Loucy (cell line): ENCODE data around the gene DDI1.

Source experiments
- H2AFZ ChIP-seq: fragments of 200-600 bp; sonication (generic); 2 replicates; pipeline ENCODE4 v1.6.0; 2016; ENCODE audit warnings: antibody characterized with exemption, mild to moderate bottlenecking, low read length, moderate library complexity
- H3F3A ChIP-seq: fragments of 200-600 bp; 2 replicates; pipeline ENCODE4 v1.6.0; 2016; ENCODE audit warnings: antibody characterized with exemption, low read depth, mild to moderate bottlenecking
- H3K27me3 ChIP-seq: fragments of 200-600 bp; sonication (generic); 2 replicates; pipeline ENCODE4 v1.6.1; 2014; ENCODE audit warnings: low read length, mild to moderate bottlenecking; ENCODE audit not compliant: insufficient read depth, poor library complexity, severe bottlenecking
- H3K36me3 ChIP-seq: fragments of 200-600 bp; sonication (generic); 2 replicates; pipeline ENCODE4 v1.6.1; 2016; ENCODE audit warnings: low read length; ENCODE audit not compliant: insufficient read depth
- H3K4me1 ChIP-seq: fragments of 200-600 bp; sonication (generic); 2 replicates; pipeline ENCODE4 v1.5.1; 2014; ENCODE audit warnings: low read length, mild to moderate bottlenecking; ENCODE audit not compliant: insufficient read depth, poor library complexity, severe bottlenecking
- H3K4me2 ChIP-seq: fragments of 200-600 bp; sonication (generic); 2 replicates; pipeline ENCODE4 v1.6.0; 2014; ENCODE audit warnings: antibody characterized with exemption, low read length, low read depth, mild to moderate bottlenecking; ENCODE audit not compliant: poor library complexity, severe bottlenecking
- H3K4me3 ChIP-seq: fragments of 200-600 bp; sonication (generic); 2 replicates; pipeline ENCODE4 v1.5.1; 2014; ENCODE audit warnings: low read length, mild to moderate bottlenecking, mixed read lengths; ENCODE audit not compliant: poor library complexity, severe bottlenecking
- H3K79me2 ChIP-seq: fragments of 200-600 bp; sonication (generic); 2 replicates; pipeline ENCODE4 v1.6.1; 2014; ENCODE audit warnings: low read length; ENCODE audit not compliant: insufficient read depth
- H3K9ac ChIP-seq: fragments of 200-600 bp; sonication (generic); 2 replicates; pipeline ENCODE4 v1.6.0; 2014; ENCODE audit warnings: mild to moderate bottlenecking, low read depth, low read length, moderate library complexity; ENCODE audit not compliant: poor library complexity, severe bottlenecking
- H3K9me2 ChIP-seq: fragments of 200-600 bp; sonication (generic); replicated peaks from 2 replicates; pipeline ENCODE4 v1.6.1; 2016; ENCODE audit warnings: low read depth, low read length, mixed read lengths
- H3K9me3 ChIP-seq: fragments of 200-600 bp; sonication (generic); 2 replicates; pipeline ENCODE4 v1.6.1; 2014; ENCODE audit warnings: mild to moderate bottlenecking, antibody characterized with exemption, low read length, low read depth; ENCODE audit not compliant: insufficient read depth
- H4K20me1 ChIP-seq: fragments of 200-600 bp; sonication (generic); 2 replicates; pipeline ENCODE4 v1.6.0; 2014; ENCODE audit warnings: antibody characterized with exemption, low read length, mild to moderate bottlenecking; ENCODE audit not compliant: insufficient read depth, poor library complexity, severe bottlenecking
- EZH2phosphoT487 ChIP-seq: fragments of 200-600 bp; IDR thresholded peaks from 2 replicates; pipeline ENCODE4 v1.6.1; 2018; ENCODE audit warnings: antibody characterized with exemption, mild to moderate bottlenecking, moderate library complexity, borderline replicate concordance
- TF ChIP-seq, protein P1 (sequence below): fragments of 200-600 bp; sonication (generic); conservative IDR thresholded peaks from 2 replicates; pipeline ENCODE4 v1.5.1; 2014; ENCODE audit warnings: mild to moderate bottlenecking, antibody characterized with exemption, low read length

Gene DDI1

DNA sequence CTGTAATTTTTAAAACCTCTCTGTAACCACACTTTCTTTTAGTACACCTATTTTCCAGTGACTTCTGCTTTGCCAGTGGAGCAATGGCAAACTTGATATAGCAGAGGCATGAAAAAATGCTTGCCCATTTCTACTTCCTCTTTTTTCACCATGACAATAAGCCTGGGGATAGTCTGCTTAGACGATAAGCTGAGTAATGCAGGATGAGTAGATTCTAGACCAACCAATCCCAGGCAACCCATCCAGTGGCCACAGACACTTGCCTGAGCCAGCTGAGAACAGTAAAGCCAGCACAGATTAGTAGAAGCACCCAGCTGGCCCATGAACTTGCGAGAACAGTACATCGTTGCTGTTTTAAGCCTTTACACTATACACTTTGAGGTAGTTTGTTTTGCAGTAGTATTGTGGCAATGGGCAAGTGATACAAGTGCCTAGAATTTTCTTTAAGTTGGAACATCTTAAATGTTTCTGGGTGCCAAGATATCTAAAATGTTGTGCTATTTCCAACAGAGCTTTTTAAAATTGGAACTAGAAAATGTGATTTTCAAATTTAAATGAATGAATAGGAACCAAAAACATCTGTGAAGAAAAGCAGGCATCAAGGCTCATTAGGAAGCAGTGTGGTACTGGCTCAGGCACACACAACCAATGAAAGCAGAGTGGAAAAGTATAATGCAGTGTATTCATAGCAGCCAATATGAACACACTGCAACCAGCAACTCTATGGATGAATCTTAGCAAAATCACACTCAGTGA lies 37.7 kb downstream of the DDI1 start:
- no peaks in the 10 kb centered on the region for H3F3A ChIP-seq
- TF ChIP-seq EZH2phosphoT487, result no peak
- TF ChIP-seq, protein P1, sequence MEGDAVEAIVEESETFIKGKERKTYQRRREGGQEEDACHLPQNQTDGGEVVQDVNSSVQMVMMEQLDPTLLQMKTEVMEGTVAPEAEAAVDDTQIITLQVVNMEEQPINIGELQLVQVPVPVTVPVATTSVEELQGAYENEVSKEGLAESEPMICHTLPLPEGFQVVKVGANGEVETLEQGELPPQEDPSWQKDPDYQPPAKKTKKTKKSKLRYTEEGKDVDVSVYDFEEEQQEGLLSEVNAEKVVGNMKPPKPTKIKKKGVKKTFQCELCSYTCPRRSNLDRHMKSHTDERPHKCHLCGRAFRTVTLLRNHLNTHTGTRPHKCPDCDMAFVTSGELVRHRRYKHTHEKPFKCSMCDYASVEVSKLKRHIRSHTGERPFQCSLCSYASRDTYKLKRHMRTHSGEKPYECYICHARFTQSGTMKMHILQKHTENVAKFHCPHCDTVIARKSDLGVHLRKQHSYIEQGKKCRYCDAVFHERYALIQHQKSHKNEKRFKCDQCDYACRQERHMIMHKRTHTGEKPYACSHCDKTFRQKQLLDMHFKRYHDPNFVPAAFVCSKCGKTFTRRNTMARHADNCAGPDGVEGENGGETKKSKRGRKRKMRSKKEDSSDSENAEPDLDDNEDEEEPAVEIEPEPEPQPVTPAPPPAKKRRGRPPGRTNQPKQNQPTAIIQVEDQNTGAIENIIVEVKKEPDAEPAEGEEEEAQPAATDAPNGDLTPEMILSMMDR, result no peak
- no peaks in the 10 kb centered on the region for H3K79me2 ChIP-seq
- H4K20me1 ChIP-seq, result no peaks in the 10 kb centered on the region
- H3K9me2 ChIP-seq, result no peaks in the 10 kb centered on the region
- no peaks in the 10 kb centered on the region for H3K9me3 ChIP-seq
- no peak overlapping the region for H3K4me3 ChIP-seq
- no peaks in the 10 kb centered on the region for H3K36me3 ChIP-seq
- H2AFZ ChIP-seq, result 0 out of 2 replicates have a peak overlapping the region, but pooled peaks have one; percentile 5
- no peak overlapping the region for H3K9ac ChIP-seq
- no peaks in the 10 kb centered on the region for H3K4me1 ChIP-seq
- H3K4me2 ChIP-seq, result no peak overlapping the region
- H3K27me3 ChIP-seq, result no peaks in the 10 kb centered on the region

DNA sequence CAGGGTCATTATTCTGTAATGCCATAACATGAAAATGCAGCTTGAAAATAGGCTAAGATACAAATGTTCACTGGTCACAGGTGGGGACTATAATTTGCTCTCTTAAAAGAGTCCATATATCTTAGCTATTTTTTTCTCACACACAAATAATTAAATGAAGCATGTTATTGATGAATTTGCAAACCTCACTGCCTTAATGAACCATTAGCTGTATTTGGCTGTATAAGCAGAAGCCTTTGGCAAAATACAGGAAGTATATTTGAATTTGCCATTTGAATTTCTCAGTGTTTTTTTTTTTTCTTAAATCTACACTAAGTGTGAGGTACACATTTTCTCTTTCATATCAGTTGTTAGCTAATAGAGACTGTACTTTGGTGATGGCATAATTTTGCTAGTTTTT lies 38.7 kb downstream of the DDI1 start:
- Histone ChIP-seq H3K9me3 (no peaks in the 10 kb centered on the region), H4K20me1 (no peaks in the 10 kb centered on the region), H2AFZ (no peak overlapping the region), H3K4me2 (no peak overlapping the region), H3K9me2 (no peaks in the 10 kb centered on the region), H3K9ac (no peak overlapping the region), H3F3A (no peaks in the 10 kb centered on the region), H3K4me3 (no peak overlapping the region), H3K4me1 (no peaks in the 10 kb centered on the region), H3K27me3 (no peaks in the 10 kb centered on the region), H3K79me2 (no peaks in the 10 kb centered on the region), H3K36me3 (no peaks in the 10 kb centered on the region)
- TF ChIP-seq, protein P1, result no peak
- TF ChIP-seq EZH2phosphoT487, result no peak

DNA sequence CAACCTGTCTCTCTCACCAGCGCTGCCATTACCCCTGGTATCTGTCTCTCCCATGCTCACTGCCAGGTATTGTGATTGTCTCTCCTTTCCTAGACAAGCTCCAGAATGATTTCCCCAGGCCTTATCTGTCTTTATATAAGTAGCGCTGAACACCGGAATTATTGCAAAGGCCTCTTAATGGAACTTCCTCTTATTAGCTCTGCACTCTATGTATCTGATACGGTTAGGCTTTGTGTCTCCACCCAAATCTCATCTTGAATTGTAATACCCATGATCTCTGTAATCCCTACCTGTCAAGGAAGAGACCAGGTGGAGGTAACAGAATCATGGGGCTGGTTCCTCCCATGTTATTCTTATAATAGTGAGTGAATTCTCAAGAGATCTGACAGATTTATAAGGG lies 39.3 kb downstream of the DDI1 start:
- no peak overlapping the region for H3K4me3 ChIP-seq
- H3K4me2 ChIP-seq, result no peak overlapping the region
- H3K9me3 ChIP-seq, result no peaks in the 10 kb centered on the region
- no peak overlapping the region for H3K9ac ChIP-seq
- H3F3A ChIP-seq, result no peaks in the 10 kb centered on the region
- TF ChIP-seq, protein P1, result no peak
- no peak for TF ChIP-seq EZH2phosphoT487
- H3K4me1 ChIP-seq, result no peaks in the 10 kb centered on the region
- no peaks in the 10 kb centered on the region for H3K36me3 ChIP-seq
- no peaks in the 10 kb centered on the region for H3K9me2 ChIP-seq
- H3K79me2 ChIP-seq, result no peaks in the 10 kb centered on the region
- H4K20me1 ChIP-seq, result no peaks in the 10 kb centered on the region
- no peaks in the 10 kb centered on the region for H3K27me3 ChIP-seq
- H2AFZ ChIP-seq, result no peak overlapping the region
